ENCODE measurements around the gene SAPCD2. TPM values are rescaled to one million over a fixed set of nuclear protein-coding genes. Genes with fewer than 3 reads are reported as not detected.

SAPCD2 gene
- polyA plus RNA-seq, 1 donor (not counting 4 experiments of a cell fraction or from before 2014, with no cell fraction given) = 1.6 TPM

GRCh38 chr9:137057545-137057944, 12.8 kb downstream of the SAPCD2 start:
- H3K9ac ChIP-seq (ENCODE audit: control insufficient read depth, extremely low read depth, insufficient read depth, low read length) = no peak overlapping the region
- no peak for FAIRE-seq
- H4K20me1 ChIP-seq (ENCODE audit: control insufficient read depth, extremely low read depth, insufficient read depth, low read length) = no peaks in the 10 kb centered on the region
- no peaks in the 10 kb centered on the region for H3K9me1 ChIP-seq (ENCODE audit: control insufficient read depth, extremely low read depth, insufficient read depth, low read length)
- no peaks in the 10 kb centered on the region for H3K27me3 ChIP-seq (ENCODE audit: control insufficient read depth, extremely low read depth, insufficient read depth, low read length)
- no peak overlapping the region for H3K4me3 ChIP-seq (ENCODE audit: control insufficient read depth in 2 of 3, extremely low read depth in 1 of 3, insufficient read depth in 2 of 3, low read depth in 1 of 3, low read length in 3 of 3)
- no peaks in the 10 kb centered on the region for H3K9me3 ChIP-seq (ENCODE audit: control insufficient read depth, low read depth, low read length)
- DNase-seq (ENCODE audit: low read depth, low spot score) = no peak
- dilution Hi-C loops (cut with MboI; ENCODE audit: extremely low pct_ligation_motif_present, low sequenced_read_pairs) = no loop called here
- no peaks in the 10 kb centered on the region for H3K79me2 ChIP-seq (ENCODE audit: control insufficient read depth, insufficient read depth, low read length)
- H2AFZ ChIP-seq (ENCODE audit: control insufficient read depth, low read length) = no peak overlapping the region
- no peak overlapping the region for H3K4me2 ChIP-seq (ENCODE audit: control insufficient read depth, extremely low read depth, insufficient read depth, low read depth, low read length)
- H3K4me1 ChIP-seq (ENCODE audit: control insufficient read depth, extremely low read depth, insufficient read depth, low read length) = peaks cover 8% of the 10 kb centered on the region
- no peaks in the 10 kb centered on the region for H3K36me3 ChIP-seq (ENCODE audit: control insufficient read depth in 2 of 2, extremely low read depth in 1 of 2, insufficient read depth in 2 of 2, low read length in 2 of 2)
- TF ChIP-seq CTCF (optimal IDR thresholded peaks at IDR 0.05 in 1 of 3, IDR thresholded peaks at IDR 0.05 in 1 of 3, conservative IDR thresholded peaks at IDR 0.05 in 1 of 3; ENCODE audit: extremely low read depth in 1 of 3, insufficient read depth in 2 of 3, low read length in 3 of 3) (no peak), EZH2 (IDR thresholded peaks at IDR 0.05; ENCODE audit: low read length) (no peak)
- no peak overlapping the region for H3K27ac ChIP-seq (ENCODE audit: control insufficient read depth, insufficient read depth, low read length)

GRCh38 chr9:137056739-137057415, 13.5 kb downstream of the SAPCD2 start:
- peaks cover 1% of the 10 kb centered on the region for H3K4me1 ChIP-seq (ENCODE audit: control insufficient read depth, extremely low read depth, insufficient read depth, low read length)
- H3K79me2 ChIP-seq (ENCODE audit: control insufficient read depth, insufficient read depth, low read length) = no peaks in the 10 kb centered on the region
- TF ChIP-seq CTCF (optimal IDR thresholded peaks at IDR 0.05 in 1 of 3, IDR thresholded peaks at IDR 0.05 in 1 of 3, conservative IDR thresholded peaks at IDR 0.05 in 1 of 3; ENCODE audit: extremely low read depth in 1 of 3, insufficient read depth in 2 of 3, low read length in 3 of 3) (no peak), EZH2 (IDR thresholded peaks at IDR 0.05; ENCODE audit: low read length) (no peak)
- H3K36me3 ChIP-seq (ENCODE audit: control insufficient read depth in 2 of 2, extremely low read depth in 1 of 2, insufficient read depth in 2 of 2, low read length in 2 of 2) = no peaks in the 10 kb centered on the region
- no peak overlapping the region for H3K27ac ChIP-seq (ENCODE audit: control insufficient read depth, insufficient read depth, low read length)
- H3K4me2 ChIP-seq (ENCODE audit: control insufficient read depth, extremely low read depth, insufficient read depth, low read depth, low read length) = no peak overlapping the region
- dilution Hi-C loops (cut with MboI; ENCODE audit: extremely low pct_ligation_motif_present, low sequenced_read_pairs) = no loop called here
- no peak for DNase-seq (ENCODE audit: low read depth, low spot score)
- H3K9me1 ChIP-seq (ENCODE audit: control insufficient read depth, extremely low read depth, insufficient read depth, low read length) = no peaks in the 10 kb centered on the region
- H3K9me3 ChIP-seq (ENCODE audit: control insufficient read depth, low read depth, low read length) = no peaks in the 10 kb centered on the region
- FAIRE-seq = no peak
- no peak overlapping the region for H3K9ac ChIP-seq (ENCODE audit: control insufficient read depth, extremely low read depth, insufficient read depth, low read length)
- H3K4me3 ChIP-seq (ENCODE audit: control insufficient read depth in 2 of 3, extremely low read depth in 1 of 3, insufficient read depth in 2 of 3, low read depth in 1 of 3, low read length in 3 of 3) = no peak overlapping the region
- no peaks in the 10 kb centered on the region for H4K20me1 ChIP-seq (ENCODE audit: control insufficient read depth, extremely low read depth, insufficient read depth, low read length)
- no peak overlapping the region for H2AFZ ChIP-seq (ENCODE audit: control insufficient read depth, low read length)
- no peaks in the 10 kb centered on the region for H3K27me3 ChIP-seq (ENCODE audit: control insufficient read depth, extremely low read depth, insufficient read depth, low read length)
